Smooth muscle cell (in vitro differentiated cells): ENCODE measurements around the gene ARHGAP40. TPM values are rescaled to one million over a fixed set of nuclear protein-coding genes. Genes with fewer than 3 reads are reported as not detected.

Source experiments
- DNase-seq: peaks from one replicate; lab custom pipeline; 2025; ENCODE audit not compliant: unreplicated experiment; lab: John Stamatoyannopoulos, UW
- H2AFZ ChIP-seq: fragments of 200-600 bp; sonication (generic); 2 replicates; pipeline ENCODE4 v1.6.0; 2016; ENCODE audit warnings: antibody characterized with exemption, low read depth, mild to moderate bottlenecking
- H3F3A ChIP-seq: fragments of 200-600 bp; sonication (generic); 2 replicates; pipeline ENCODE4 v1.6.0; 2017; ENCODE audit warnings: antibody characterized with exemption, low read depth
- H3K27ac ChIP-seq: fragments of 200-600 bp; sonication (generic); 2 replicates; pipeline ENCODE4 v1.5.1; 2016; ENCODE audit warnings: low read depth, mild to moderate bottlenecking
- H3K27me3 ChIP-seq: fragments of 200-600 bp; sonication (generic); 2 replicates; pipeline ENCODE4 v1.6.1; 2016; ENCODE audit warnings: low read depth, mild to moderate bottlenecking
- H3K36me3 ChIP-seq: fragments of 200-600 bp; sonication (generic); 2 replicates; pipeline ENCODE4 v1.5.1; 2016; ENCODE audit warnings: low read depth
- H3K4me1 ChIP-seq: fragments of 200-600 bp; sonication (generic); 2 replicates; pipeline ENCODE4 v1.5.1; 2016; ENCODE audit warnings: low read depth
- H3K4me2 ChIP-seq: fragments of 200-600 bp; sonication (generic); 2 replicates; pipeline ENCODE4 v1.6.0; 2016; ENCODE audit warnings: mild to moderate bottlenecking
- H3K4me3 ChIP-seq: fragments of 200-600 bp; sonication (generic); 2 replicates; pipeline ENCODE4 v1.5.1; 2016; ENCODE audit warnings: mild to moderate bottlenecking
- H3K79me2 ChIP-seq: fragments of 200-600 bp; sonication (generic); 2 replicates; pipeline ENCODE4 v1.6.0; 2016; ENCODE audit warnings: low read depth, mild to moderate bottlenecking
- H3K9ac ChIP-seq: fragments of 200-600 bp; sonication (generic); 2 replicates; pipeline ENCODE4 v1.6.0; 2016; ENCODE audit warnings: low read depth
- H3K9me3 ChIP-seq: fragments of 200-600 bp; sonication (generic); replicated peaks from 2 replicates; pipeline ENCODE4 v1.5.1; 2016; ENCODE audit warnings: low read depth
- H4K20me1 ChIP-seq: fragments of 200-600 bp; sonication (generic); 2 replicates; pipeline ENCODE4 v1.6.0; 2016; ENCODE audit warnings: low read depth
- WGBS: methylation state at CpG from one replicate; pipeline ENCODE4 v1.1.7; 2016; ENCODE audit warnings: low lambda C conversion rate; 5-methylcytosine and 5-hydroxymethylcytosine counted together
- polyA plus RNA-seq: library from polyadenylated mRNA; unstranded; fragments of >200 nt; fragmentation: Nextera tagmentation; extraction: Ambion mirVana; gene quantifications from 2 replicates; pipeline ENCODE4 v1.2.1, GENCODE V29; 2016
- total RNA-seq: library from RNA; depleted of rRNA; stranded (reverse); fragments of >200 nt; gene quantifications from 2 replicates; pipeline ENCODE4 v1.2.3, GENCODE V29; 2014
- TF ChIP-seq, protein P1 (sequence below): fragments of 200-600 bp; sonication (generic); IDR thresholded peaks from 2 replicates; pipeline ENCODE4 v1.5.1; 2017; ENCODE audit warnings: borderline replicate concordance, mild to moderate bottlenecking, antibody characterized with exemption; ENCODE audit not compliant: insufficient read depth, poor library complexity, severe bottlenecking

ARHGAP40 gene
- total and polyA plus RNA-seq, 2 experiments from 2014 or later = 0.22 TPM; not detected in 1

- Histone ChIP-seq H3K9ac (no peak overlapping the region), H3K27ac (no peak overlapping the region), H3K36me3 (no peaks in the 10 kb centered on the region), H3K4me1 (no peaks in the 10 kb centered on the region), H3K27me3 (peaks cover 8% of the 10 kb centered on the region), H3K9me3 (no peaks in the 10 kb centered on the region), H4K20me1 (no peaks in the 10 kb centered on the region), H3K4me2 (no peak overlapping the region), H3K4me3 (no peak overlapping the region), H3F3A (no peaks in the 10 kb centered on the region), H2AFZ (no peak overlapping the region), H3K79me2 (no peaks in the 10 kb centered on the region)
- 29% methylated on average over 4 of the region's 4 CpGs for WGBS
- TF ChIP-seq, protein P1, sequence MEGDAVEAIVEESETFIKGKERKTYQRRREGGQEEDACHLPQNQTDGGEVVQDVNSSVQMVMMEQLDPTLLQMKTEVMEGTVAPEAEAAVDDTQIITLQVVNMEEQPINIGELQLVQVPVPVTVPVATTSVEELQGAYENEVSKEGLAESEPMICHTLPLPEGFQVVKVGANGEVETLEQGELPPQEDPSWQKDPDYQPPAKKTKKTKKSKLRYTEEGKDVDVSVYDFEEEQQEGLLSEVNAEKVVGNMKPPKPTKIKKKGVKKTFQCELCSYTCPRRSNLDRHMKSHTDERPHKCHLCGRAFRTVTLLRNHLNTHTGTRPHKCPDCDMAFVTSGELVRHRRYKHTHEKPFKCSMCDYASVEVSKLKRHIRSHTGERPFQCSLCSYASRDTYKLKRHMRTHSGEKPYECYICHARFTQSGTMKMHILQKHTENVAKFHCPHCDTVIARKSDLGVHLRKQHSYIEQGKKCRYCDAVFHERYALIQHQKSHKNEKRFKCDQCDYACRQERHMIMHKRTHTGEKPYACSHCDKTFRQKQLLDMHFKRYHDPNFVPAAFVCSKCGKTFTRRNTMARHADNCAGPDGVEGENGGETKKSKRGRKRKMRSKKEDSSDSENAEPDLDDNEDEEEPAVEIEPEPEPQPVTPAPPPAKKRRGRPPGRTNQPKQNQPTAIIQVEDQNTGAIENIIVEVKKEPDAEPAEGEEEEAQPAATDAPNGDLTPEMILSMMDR = no peak
- no peak for DNase-seq
Measured at GRCh38 chr20:38604873-38605303, 3.3 kb downstream of the ARHGAP40 start.

DNA sequence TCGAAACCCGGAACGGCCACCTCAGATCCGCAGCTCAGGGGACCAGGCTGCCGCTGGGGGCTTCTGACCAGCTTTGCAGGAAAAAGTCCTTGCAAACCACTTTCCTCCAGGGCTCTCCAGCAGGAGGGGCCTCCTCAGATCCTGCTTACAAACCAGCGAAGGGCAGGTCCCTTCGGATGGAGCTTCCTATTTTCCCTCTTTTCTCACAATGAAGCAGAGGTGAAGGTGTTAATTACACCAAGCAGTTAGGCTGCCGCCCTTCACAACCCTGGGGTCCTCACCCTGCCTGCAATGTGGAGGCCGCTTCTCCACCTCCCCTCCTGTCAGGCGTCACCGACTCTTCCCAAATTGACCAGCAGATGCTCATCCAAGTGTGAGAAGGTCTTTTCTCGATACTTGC is 5.7 kb downstream of the ARHGAP40 start:
- WGBS = 67% methylated on average over 12 of the region's 12 CpGs
- no peaks in the 10 kb centered on the region for H3K79me2 ChIP-seq
- no peak overlapping the region for H3K27ac ChIP-seq
- DNase-seq = no peak
- TF ChIP-seq, protein P1 = no peak
- H3K4me3 ChIP-seq = no peak overlapping the region
- H2AFZ ChIP-seq = no peak overlapping the region
- H3K9ac ChIP-seq = no peak overlapping the region
- no peak overlapping the region for H3K4me2 ChIP-seq
- H3K9me3 ChIP-seq = no peaks in the 10 kb centered on the region
- no peaks in the 10 kb centered on the region for H3K36me3 ChIP-seq
- H3K27me3 ChIP-seq = peaks cover under 1% of the 10 kb centered on the region
- no peaks in the 10 kb centered on the region for H3K4me1 ChIP-seq
- no peaks in the 10 kb centered on the region for H3F3A ChIP-seq
- no peaks in the 10 kb centered on the region for H4K20me1 ChIP-seq

DNA sequence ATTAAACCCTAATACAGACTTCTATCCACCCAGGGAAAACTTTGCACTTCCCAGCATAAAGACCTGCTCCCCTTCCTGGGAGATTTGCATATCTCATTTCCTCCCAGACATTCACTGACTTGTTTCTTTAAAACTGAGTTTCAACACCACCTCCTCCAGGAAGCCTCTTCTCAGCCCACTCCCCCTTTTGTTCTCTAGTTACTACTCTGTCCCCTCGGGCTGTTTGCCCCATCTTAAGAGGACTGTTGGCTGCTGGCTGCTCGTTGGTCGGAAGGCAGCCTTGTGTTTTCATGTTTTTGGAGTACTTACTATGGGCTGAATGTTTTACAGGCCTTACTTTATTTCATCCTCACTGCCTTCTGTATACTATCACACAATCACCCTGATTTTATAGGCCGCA is 6.6 kb downstream of the ARHGAP40 start:
- whole genome bisulfite sequencing = 62% methylated on average over 4 of the region's 4 CpGs

GRCh38 chr20:38609815-38610214 is 8.2 kb downstream of the ARHGAP40 start:
- Histone ChIP-seq H3K27me3 (no peaks in the 10 kb centered on the region), H3K79me2 (no peaks in the 10 kb centered on the region)
- WGBS = 91% methylated on average over 4 of the region's 4 CpGs

More for the DNA sequence above, 6.6 kb downstream of the ARHGAP40 start:
- Histone ChIP-seq H3K9me3 (no peaks in the 10 kb centered on the region), H3K4me3 (no peak overlapping the region), H3K27me3 (no peaks in the 10 kb centered on the region), H3K36me3 (no peaks in the 10 kb centered on the region), H2AFZ (no peak overlapping the region), H3K4me1 (no peaks in the 10 kb centered on the region), H3K79me2 (no peaks in the 10 kb centered on the region), H3K4me2 (no peak overlapping the region), H4K20me1 (no peaks in the 10 kb centered on the region), H3F3A (no peaks in the 10 kb centered on the region), H3K27ac (no peak overlapping the region), H3K9ac (no peak overlapping the region)
- DNase-seq = no peak
- TF ChIP-seq, protein P1 = no peak

More at GRCh38 chr20:38609815-38610214, 8.2 kb downstream of the ARHGAP40 start:
- H3K4me2 ChIP-seq = no peak overlapping the region
- no peaks in the 10 kb centered on the region for H3K36me3 ChIP-seq
- no peak for DNase-seq
- H3F3A ChIP-seq = no peaks in the 10 kb centered on the region
- TF ChIP-seq, protein P1 = no peak
- no peaks in the 10 kb centered on the region for H3K4me1 ChIP-seq
- no peak overlapping the region for H3K9ac ChIP-seq
- H3K9me3 ChIP-seq = no peaks in the 10 kb centered on the region
- no peaks in the 10 kb centered on the region for H4K20me1 ChIP-seq
- H2AFZ ChIP-seq = no peak overlapping the region
- no peak overlapping the region for H3K4me3 ChIP-seq
- H3K27ac ChIP-seq = no peak overlapping the region
